ENCODE measurements around the gene ZNRF3.

DNA sequence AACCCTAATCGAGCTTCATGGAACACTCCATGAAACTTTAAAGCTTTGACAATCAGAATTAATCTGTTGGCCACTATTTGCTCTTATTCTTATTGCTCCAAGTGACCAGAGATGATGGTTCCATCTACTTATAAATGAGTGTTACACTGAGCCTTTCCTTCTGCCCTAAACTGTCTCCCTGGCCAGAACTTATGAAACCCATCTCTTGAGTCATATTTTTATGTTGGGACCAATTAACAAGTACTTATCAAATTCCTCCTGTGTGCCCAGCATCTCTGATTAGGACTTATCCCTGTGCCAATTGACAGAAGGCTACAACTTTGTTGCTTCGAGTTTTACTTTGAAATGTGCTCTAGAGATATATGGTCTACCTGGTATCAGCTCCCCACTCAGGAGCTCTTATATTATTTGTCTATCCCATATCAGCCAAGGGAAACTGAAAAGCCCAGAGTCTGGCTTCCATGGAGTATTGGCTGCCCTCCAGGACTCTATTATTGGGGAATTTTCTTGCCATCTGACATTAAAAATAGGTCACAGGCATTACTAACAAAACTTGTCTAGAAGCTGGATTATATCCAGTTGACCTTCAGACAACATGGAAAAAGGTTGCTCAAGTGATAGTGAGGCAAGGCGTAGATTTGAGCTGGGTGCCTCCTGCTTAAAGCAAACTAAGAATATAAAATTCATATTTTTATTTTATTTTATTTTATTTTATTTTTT lies 198.3 kb downstream of the ZNRF3 start:
- TF ChIP-seq, protein P1, sequence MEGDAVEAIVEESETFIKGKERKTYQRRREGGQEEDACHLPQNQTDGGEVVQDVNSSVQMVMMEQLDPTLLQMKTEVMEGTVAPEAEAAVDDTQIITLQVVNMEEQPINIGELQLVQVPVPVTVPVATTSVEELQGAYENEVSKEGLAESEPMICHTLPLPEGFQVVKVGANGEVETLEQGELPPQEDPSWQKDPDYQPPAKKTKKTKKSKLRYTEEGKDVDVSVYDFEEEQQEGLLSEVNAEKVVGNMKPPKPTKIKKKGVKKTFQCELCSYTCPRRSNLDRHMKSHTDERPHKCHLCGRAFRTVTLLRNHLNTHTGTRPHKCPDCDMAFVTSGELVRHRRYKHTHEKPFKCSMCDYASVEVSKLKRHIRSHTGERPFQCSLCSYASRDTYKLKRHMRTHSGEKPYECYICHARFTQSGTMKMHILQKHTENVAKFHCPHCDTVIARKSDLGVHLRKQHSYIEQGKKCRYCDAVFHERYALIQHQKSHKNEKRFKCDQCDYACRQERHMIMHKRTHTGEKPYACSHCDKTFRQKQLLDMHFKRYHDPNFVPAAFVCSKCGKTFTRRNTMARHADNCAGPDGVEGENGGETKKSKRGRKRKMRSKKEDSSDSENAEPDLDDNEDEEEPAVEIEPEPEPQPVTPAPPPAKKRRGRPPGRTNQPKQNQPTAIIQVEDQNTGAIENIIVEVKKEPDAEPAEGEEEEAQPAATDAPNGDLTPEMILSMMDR (IDR thresholded peaks at IDR 0.05) = no peak
- TF ChIP-seq POLR2A (IDR thresholded peaks at IDR 0.05) = no peak

Measured in uterus (tissue), 2 donors.